ENCODE measurements around the gene SMOC2.

The SMOC2 gene, protein sequence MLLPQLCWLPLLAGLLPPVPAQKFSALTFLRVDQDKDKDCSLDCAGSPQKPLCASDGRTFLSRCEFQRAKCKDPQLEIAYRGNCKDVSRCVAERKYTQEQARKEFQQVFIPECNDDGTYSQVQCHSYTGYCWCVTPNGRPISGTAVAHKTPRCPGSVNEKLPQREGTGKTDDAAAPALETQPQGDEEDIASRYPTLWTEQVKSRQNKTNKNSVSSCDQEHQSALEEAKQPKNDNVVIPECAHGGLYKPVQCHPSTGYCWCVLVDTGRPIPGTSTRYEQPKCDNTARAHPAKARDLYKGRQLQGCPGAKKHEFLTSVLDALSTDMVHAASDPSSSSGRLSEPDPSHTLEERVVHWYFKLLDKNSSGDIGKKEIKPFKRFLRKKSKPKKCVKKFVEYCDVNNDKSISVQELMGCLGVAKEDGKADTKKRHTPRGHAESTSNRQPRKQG

DNA sequence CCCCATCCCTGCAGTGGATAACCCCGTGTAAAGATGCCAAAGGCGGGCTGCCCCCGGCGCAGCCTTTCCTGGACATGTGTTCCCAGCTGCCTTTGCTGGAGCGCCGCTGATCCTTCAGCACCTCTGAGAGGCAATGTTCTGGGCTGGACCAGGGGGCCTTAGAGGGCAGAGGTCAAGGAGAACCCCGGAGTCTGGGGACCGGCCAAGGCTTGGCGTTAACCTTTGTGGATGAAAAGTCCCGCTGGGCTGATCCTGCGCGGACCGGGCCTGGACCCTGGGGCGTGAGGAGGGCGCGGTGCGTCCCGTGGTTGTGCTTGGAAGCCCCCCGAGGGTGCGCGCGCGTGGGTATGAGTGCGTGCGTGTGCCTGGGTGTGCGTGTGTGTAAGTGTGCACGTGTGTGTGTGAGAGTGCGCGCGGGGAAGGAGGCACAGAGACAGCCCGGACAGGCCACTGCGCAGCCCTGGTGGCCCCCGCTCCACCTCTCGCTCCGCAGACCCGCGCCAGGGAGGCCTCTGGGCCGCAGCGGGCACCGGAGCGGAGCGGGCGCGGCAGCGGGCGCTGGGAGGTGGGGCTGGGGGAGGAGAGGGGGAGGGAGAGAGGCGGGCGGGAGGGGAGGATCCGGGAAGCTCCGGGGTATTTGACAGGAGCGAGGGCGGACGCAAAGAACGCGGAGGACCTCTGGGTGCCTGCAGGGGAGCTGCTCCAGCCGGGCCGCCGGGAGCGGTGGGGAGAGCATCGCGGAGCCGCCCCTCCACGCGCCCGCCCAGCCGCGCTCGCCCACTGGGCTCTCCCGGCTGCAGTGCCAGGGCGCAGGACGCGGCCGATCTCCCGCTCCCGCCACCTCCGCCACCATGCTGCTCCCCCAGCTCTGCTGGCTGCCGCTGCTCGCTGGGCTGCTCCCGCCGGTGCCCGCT, at the start of gene SMOC2:
TSS of gene SMOC2 (plus strand) at position 665 of the 914 bp plus-strand sequence. CDS start at position 852, 187 bp downstream.
- no peak for DNase-seq (ENCODE audit: low read depth)

DNA sequence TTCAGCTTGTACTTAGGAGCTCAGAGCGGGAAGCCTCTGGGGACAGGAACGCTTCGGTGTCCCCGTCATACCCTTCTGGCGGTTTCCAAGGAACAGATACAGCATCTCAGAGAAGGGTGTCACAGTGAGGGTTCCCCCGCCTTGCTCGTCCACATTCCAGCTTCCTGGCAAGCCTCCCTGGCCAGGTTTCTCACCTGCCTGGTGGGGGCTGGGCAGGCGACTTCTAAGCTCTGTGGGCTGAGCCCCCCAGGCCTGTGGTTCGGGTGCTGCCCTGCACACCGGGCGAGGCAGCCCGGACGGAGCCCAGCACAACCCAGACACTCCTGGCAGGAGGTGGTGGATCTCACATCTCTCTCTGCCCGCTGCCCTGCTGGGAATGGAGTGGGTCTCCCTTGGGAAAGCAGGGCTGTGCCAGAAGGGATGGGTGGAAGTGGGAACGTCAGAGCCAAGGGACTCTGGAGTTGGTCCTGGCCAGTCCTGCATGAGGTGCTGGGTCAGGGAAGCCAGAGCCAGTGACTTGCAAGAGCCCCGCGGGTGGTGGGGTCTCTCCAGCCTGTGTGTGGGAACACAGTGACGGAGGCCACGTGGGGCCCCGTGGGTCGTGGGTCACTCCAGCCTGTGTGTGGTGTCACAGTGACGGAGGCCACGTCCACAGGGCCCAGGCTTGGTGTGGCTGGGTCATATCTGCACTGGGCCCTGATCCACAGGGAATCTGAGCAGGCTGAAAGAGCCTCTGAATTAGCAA, 47.7 kb upstream of the SMOC2 start:
- no peak for DNase-seq (ENCODE audit: low read depth)

DNA sequence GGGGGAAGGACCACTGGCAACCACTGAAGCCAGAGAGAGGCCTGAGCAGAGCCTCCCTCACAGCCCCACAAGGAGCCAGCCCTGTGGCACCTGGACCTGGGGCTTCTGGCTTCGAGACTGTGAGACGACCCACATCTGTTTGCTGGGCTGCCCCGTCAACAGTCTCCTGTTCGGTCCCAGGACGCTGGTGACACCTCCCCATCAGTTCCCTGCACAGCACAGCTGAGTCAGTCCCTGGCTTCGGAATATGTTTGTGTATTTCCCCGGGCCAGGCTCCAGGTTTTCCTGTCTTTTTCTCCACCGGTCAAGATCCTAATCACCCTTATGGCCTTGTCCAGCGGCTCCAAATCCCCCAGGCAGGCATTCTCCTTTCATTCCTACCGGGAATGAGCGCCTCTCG, 46.4 kb upstream of the SMOC2 start:
- DNase-seq (ENCODE audit: low read depth): no peak

DNA sequence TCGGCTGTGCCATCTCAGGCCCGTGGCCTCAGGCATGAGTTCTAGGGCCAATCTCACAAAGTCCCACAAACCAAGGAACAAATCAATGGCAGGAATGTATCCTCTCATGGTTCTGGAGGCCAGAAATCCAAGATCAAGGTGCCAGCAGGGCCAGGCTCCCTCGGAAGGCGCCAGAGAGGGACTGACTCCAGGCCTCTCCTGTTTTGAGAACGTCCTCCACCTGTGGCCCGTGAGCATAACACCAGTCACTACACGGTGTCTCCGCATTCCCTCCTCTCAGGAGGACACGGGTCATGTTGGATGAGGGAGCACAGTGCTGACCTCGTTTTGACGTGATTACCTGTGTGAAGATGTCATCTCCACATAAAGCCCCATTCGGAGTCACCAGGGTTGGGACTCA, 45.0 kb upstream of the SMOC2 start:
- no peak for DNase-seq (ENCODE audit: low read depth)

DNA sequence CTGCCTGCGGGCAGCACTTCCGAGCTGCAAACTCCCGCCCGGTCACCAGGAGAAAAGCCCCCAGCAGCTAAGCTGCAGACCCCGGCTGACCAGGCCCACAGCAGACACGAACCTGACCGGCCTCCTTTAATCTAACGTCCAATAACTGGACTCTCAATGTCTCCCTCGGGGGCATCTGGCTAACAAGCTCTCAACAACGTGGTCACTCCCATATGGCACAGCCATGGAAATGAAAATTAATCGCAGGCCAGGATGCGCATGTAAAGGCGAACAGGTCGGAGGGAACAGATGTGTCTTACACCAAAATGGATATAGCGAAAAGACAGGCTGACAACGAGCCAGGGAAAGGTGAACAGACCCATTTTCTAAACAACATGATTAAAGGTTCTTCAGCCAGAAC, 44.4 kb upstream of the SMOC2 start:
- DNase-seq (ENCODE audit: low read depth): no peak

DNA sequence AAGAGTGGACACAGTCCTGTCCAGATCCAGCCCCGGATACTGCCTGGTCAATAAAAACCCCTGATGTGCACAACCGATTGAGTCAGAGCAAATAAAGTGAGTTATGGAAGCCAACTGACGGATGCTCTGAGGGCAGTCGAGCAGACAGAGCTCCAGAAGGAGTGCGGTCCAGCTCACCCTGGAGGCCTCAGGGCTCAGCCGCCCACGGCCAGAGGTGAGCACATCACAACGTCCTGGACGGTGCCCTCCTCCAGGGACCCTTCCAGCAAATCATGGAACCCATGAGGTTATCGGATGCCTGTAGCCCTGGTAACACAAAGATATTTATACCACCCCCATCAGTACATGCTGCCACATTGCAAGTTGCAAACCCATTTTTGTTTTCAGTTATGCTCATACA, 44.0 kb upstream of the SMOC2 start:
- no peak for DNase-seq (ENCODE audit: low read depth)

DNA sequence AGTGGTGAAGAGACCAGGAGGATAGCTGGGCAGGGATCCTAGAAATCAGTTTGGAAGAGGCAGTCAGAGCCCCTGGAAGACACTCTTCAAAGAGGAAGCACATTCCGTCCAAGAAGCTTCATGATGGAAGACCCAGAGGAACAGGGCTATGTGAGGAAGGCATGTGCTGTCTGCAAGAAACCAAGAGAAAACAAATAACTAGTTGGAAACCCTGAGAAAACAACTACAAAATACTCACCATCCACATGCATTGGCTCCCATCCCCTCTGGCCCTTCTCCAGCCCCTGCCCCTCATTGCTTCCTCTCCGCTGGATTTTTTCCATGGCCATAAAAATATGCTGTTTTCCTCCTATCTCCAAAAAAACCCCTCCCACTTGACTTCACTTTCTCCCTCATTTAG, 40.9 kb upstream of the SMOC2 start:
- no peak for DNase-seq (ENCODE audit: low read depth)

DNA sequence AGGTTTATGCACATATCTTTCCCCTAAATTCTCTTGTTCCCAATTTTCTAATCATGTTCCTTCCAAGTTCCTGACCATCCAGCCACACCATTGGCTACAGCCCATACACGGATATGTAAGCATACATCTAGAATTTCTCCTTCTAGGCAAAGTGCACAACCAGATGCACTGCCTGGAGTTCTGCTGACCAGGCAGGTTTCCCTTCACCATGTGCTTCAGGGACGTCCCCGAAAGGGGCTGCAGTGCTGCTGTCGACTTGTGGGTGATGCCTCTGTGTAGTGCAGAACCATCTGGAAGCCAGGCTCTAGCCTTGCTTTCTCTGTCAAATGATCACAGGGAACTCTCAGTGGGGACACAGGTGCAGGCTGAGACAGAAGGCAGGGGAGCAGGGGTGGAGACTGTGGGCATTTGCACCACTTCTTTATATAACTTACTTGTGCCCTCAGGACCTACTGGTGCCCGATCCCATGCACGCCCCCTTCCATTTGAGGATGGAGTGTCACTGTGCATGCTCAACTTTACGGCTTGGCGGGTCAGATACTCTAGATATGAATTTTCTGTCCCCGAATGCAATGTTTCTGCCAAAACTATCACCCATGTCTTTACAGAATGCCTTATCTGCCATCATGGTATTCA, 37.5 kb upstream of the SMOC2 start:
- DNase-seq (ENCODE audit: low read depth): no peak

DNA sequence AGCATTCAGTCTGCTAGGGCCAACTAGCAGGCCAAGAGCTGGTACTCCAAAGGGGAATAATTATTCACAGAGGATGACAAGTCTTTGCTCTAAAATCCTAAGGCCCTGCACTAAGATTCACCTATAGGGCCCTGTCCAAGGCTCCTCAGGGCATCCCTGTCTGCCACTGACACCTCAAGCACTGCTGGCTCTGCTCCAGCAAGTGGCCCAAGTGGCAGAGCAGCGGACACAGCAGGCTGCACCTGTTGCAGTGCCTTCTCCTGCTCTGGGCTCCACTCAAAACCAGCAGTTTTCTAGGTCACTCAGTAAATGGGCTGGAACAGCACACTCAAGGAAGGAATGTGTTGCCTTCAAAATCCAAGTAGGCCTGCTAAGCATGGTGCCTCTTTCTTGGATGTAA, 36.4 kb upstream of the SMOC2 start:
- DNase-seq (ENCODE audit: low read depth): no peak

DNA sequence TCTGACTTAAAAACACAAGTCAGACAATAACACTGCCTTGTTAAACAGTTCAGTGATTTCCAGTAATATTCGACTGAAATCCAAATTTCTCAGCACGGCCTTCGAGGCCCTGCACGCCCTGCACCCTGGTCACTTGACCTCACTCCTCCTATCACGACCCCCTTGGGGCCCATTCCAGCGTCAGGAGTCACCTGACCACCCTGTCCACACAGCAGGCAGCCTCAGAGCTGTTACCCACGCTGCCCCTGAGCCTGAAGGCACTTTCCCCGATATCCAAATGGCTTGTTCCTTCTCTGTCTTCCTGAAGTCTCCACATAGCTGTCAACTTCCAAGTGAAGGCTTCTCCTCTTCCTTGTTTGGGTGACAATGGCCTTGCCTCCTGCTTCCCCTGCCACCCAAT, 33.1 kb upstream of the SMOC2 start:
- no peak for DNase-seq (ENCODE audit: low read depth)

DNA sequence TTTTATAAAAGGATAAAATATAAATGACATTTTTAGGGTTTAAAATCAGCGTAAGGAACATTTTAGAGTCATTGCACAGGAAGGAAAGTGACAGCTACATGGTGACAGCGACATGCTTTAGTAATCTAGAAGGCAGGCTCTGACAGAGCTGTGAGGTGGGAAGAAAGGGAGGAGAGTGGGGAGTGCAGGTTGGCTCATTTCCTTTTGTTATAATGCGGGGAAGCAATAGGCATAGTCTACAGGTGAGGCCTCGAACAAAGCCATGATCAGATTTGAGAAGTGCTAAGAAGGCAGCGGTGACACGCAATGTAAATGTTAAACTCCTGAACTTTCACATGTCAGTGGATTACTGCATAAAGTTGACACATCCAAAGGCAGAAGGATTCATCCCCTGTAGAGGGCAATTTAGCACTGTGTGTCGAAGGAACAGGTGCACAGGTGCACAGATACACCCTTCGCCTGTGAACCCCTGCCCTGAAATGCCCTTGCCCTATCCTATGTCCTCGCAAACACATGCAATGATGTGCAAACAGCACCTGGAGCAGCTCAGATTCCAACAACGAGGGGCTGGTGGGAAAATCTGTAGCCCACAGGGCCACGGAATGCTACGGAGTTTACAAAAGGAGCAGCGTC, 32.4 kb upstream of the SMOC2 start:
- DNase-seq (ENCODE audit: low read depth): no peak

DNA sequence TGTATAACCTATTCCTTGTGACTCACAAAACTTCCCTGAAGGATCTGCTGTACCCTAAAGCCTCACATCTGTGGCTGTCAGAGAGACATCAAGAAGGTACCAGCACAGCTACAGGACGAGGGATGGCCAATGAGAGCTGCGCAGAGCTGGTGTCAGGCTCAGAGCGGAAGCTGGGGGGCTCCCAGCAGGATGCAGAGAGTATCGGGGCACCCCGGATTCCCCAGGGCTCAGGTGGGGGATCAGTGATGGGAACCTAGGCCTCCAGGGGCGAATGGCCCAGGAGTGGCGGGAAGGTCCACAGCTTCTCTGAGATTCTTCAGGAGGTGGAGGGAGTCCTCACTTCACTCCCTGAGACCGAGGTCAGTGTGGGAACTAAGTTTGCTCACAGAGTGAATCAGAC, 30.9 kb upstream of the SMOC2 start:
- DNase-seq (ENCODE audit: low read depth): no peak

DNA sequence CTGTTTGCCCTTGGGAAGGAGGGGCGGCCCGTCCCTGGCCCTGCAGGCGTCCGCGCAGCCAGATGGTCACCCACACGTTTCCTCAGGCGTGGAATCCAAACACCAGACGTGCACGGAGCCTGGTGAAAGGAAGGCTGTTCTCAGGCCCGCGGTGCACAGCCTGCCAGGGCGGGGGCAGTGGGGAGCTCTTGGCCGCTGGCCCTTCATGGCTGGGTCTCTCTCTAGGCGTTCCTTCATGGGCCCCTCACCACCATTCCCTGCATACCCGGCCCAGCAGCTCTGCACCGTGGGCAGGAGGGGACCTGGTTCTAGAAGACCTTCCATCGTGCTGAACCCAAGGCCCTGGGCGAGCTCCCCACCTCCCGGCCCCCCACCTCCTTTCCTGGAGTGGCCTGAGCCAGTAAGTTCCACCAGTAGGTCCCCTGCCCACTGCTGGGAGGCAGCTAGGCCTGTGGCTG, 30.4 kb upstream of the SMOC2 start:
- DNase-seq (ENCODE audit: low read depth): no peak

DNA sequence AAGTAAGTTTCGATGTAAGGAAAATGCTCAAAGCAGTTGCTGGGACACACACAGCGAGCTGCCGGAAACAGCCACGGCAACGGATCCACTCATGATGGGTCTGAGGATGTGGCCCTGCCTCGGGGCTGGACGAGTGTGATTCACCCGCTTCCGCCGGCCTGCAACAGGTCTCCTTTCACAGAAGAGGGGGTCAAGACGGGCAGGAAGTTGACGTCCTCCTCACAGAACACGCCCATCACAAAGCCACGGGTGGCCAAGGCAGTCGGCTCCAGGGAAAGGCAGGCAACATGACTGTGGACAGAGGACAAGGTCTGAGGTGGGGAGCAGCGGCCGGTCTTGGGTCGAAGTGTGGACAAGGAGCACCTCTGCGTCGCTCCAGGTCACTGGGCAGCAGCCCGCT, 29.9 kb upstream of the SMOC2 start:
- DNase-seq (ENCODE audit: low read depth): no peak

DNA sequence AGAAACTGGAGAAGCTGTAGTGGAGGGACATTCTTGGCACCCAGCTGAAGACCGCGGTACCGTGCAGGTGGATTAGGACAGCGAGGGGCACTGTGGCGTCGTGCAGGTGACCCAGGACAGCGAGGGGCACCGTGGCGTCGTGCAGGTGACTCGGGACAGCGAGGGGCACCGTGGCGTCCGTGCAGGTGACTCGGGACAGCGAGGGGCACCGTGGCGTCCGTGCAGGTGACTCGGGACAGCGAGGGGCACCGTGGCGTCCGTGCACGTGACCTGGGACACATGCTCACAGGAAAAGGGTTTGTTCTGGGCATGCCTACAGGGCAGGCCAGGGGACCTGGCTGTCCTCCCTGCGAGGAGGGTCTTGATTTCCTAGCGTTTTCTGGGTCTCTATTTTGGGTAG, 29.2 kb upstream of the SMOC2 start:
- no peak for DNase-seq (ENCODE audit: low read depth)

DNA sequence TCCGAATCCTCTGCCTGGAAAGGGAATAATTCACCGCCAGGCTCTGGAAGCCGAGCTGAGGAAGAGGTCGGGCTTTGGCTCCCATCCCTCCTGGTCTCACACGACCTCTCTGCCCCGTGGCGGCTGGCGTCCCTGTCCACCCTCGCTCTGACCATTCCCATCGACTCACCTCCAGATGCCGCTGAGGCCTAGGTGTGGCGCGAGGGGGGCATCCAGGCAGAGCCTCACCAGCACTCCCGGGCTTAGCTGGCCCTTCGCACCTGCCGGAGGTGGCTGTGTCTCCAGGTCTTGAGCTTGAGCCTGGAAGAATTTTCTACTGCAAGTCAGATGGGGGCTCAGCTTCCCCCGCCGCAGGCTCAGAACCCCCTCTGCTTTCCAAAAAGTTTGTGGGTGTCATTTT, 28.5 kb upstream of the SMOC2 start:
- DNase-seq (ENCODE audit: low read depth): no peak

DNA sequence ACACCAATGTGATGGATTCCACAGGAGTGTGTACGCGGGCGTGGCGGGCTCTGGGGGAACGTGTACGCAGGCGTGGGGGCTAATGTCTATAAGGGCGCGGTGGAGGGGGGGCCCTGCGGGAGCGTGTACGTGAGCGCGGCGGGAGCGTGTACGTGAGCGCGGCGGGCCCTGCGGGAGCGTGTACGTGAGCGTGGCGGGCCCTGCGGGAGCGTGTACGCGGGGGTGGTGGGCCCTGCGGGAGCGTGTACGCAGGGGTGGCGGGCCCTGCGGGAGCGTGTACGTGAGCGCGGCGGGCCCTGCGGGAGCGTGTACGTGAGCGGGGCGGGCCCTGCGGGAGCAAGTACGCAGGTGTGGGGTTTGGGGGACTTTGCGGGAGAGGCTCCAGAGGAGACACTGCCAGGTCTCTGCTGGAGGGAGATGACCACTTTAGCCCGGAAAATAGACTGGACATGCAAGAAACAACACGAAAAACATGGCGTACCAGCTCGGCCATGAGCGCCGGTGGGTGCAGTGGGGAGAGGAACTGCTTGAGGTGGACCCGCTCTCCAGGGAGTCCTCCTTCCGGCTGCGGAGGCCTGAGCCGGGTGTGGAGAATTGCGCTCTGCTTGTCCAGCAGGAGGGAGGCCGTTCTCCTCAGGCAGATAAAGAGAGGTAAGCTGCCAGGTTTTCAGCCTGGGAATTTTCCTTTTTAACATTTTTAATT, 27.8 kb upstream of the SMOC2 start:
- DNase-seq (ENCODE audit: low read depth): no peak

DNA sequence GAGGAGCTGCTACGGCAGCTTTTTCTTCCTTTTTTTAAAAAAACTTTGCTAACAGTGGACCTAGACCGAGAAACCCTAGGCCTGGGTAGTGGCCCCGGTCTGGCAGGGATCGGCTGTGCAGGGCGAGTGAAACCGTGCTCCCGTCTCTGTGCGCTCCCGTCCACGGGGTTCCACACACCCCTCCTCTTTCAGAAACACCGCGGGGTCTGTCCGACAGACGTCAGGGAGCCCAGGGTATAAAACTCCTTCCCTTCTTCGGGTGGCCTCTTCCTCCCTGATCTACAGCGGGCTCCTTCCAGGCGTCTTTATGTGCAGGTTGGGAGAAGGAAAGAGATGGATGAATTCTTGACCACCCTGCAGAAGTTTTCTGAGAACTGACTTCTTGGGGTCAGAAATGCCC, 27.1 kb upstream of the SMOC2 start:
- DNase-seq (ENCODE audit: low read depth): no peak

DNA sequence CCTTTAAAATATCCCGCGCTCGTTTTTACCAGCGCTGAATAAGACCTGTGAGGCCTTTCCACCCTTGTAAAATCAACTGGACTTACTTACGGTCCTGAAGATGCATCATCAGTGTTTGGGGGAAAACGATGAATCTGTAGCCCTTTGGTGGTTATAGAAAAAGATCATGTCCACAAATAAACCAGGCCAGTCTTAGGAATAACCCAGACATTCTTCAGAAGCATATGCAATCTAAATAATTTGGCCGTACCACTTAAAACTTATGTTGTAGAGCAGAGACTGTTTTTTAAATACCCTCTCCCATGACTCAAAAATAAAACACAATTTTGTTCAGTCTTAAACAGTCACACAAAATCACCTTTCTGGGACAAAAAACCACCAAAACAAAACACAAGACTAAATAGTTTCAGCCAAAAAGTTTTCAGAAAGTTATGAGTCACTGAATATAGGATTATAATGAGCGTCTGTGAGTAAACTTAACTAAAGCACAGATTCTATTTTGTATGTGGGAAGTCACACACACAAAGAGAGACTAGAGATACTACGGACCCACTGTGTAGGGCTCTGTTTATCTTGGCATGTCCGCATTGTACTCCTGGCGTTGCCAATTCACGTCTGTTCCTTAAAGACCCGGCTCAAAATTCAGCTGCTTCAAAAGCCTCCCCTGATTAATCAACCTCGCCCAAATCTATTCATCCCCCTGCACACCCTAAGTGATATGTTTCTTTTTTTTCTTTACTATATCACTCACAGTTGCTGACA, 26.5 kb upstream of the SMOC2 start:
- no peak for DNase-seq (ENCODE audit: low read depth)
